T-helper 17 cell (primary cell): Measurements from ENCODE around the gene RAB31. TPM values are rescaled to one million over a fixed set of nuclear protein-coding genes. Genes with fewer than 3 reads are reported as not detected.

ENCODE experiments used
- ATAC-seq: fragments of 150-1000 bp; cut with Tn5 transposase; 2 replicates; pipeline ENCODE4 v1.10.0; 2021; ENCODE audit warnings: mild to moderate bottlenecking, moderate library complexity
- DNase-seq, 3 donors: peaks; one replicate each; pipeline versions ENCODE4 v3.0.0 to v3.0.0-alpha.2; 2020 to 2021
- H3K9me3 ChIP-seq: one replicate; pipeline ENCODE4 v1.7.0; 2013; ENCODE audit warnings: low read length, mild to moderate bottlenecking; ENCODE audit not compliant: control insufficient read depth, poor library complexity, severe bottlenecking
- H3K27ac Mint-ChIP-seq: one replicate; pipeline ENCODE4 v1.8.0; 2022; ENCODE audit warnings: mild to moderate bottlenecking, moderate library complexity, mixed read lengths
- H3K27me3 Mint-ChIP-seq: one replicate; pipeline ENCODE4 v1.8.0; 2022; ENCODE audit warnings: mixed read lengths
- H3K36me3 Mint-ChIP-seq: one replicate; pipeline ENCODE4 v1.8.0; 2022; ENCODE audit warnings: low read depth, mixed read lengths
- H3K4me1 Mint-ChIP-seq: one replicate; pipeline ENCODE4 v1.8.0; 2022; ENCODE audit warnings: mild to moderate bottlenecking, mixed read lengths
- H3K4me3 Mint-ChIP-seq: one replicate; pipeline ENCODE4 v1.8.0; 2022; ENCODE audit warnings: mild to moderate bottlenecking, moderate library complexity, mixed read lengths
- total RNA-seq, 4 donors: library from RNA in 2 of 4; stranded (reverse) in 2 of 4; gene quantifications; one replicate each; pipeline ENCODE4 v1.2.3 and lab custom pipeline; 2022 to 2026

Gene RAB31
- total RNA-seq, 2 donors from 2014 or later: 2.9 to 15.6 TPM

DNA sequence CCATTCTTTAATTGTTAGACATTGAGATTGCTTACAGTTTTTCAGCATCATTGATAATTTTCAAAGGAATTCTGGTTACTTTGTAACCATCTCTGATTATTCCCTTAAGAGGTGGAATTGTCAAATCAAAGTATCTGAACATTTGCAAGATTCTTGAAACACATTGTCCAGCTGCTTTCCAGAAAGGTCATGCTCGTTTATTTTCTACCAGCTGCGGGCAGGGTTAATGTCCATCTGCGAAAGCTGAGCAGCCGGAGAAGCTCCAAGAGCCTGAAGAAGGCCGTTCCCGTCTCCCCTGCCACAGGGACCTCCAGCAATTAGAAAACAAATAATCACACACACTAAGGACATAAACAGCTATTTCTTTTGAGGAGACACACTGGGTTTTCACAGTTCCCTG is 101.6 kb downstream of the RAB31 start:
- ATAC-seq (no peak), DNase-seq (no peak)
- peaks cover 24% of the 10 kb centered on the region for H3K27me3 Mint-ChIP-seq
- no peaks in the 10 kb centered on the region for H3K4me1 Mint-ChIP-seq
- H3K36me3 Mint-ChIP-seq: peaks cover 3% of the 10 kb centered on the region
- H3K27ac Mint-ChIP-seq: no peak overlapping the region
- H3K4me3 Mint-ChIP-seq: no peak overlapping the region
- H3K9me3 ChIP-seq: no peaks in the 10 kb centered on the region

DNA sequence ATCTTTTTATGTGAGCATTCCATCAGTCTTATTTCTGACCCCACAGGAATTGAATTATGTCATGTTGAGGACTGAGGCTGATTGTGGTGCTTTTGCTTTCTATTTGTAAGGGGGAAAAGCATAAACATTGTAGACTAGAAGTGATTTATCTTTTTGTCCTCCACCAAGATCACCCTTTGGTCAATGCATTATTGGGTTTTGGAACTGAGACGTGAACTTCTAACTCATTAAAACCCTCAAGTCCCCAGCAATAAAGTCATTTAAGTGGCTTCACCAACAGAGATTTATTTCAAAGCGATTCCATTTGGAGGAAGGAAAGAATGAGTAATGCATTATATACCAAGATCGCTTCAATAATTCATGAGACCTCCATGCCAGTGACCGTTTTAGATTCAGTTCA is 102.2 kb downstream of the RAB31 start:
- Mint-ChIP-seq H3K4me1 (no peaks in the 10 kb centered on the region), H3K27ac (no peak overlapping the region), H3K4me3 (no peak overlapping the region), H3K27me3 (peaks cover 21% of the 10 kb centered on the region), H3K36me3 (peaks cover 3% of the 10 kb centered on the region)
- H3K9me3 ChIP-seq: no peaks in the 10 kb centered on the region
- DNase-seq: no peak
- no peak for ATAC-seq

DNA sequence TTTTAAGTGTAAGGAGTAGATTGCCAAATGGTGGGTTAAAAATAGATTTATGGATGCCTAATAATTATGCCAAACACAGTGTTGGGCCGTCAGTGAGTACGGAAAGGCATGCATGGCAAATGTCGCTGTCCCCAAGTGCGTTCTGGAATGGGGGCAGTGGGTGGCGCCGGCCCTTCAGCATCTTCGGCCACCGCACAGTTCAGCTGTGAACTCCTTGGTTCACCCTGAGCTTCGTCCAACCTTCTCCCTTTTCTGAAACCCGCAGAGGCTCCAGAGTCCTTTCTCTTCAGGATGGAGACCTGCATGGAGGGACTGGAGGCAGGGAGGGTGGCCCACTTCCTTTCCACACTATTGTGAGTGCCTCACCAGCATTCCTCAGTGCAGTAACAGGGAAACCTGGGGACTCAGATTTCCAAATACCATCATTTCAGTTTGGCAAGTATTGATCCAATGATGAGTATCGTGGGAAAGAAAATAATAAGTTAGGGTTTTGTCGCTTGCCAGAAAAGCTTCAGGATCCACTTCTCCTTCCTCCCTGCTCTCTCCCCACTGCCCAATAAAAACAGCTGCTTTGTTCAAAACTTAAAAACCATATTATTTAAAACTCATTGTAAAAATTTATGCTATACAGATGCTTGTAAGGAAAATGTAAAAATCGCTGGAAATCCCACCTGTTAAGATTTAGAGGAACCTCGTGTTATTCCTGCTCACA is 103.0 kb downstream of the RAB31 start:
- no peak overlapping the region for H3K27ac Mint-ChIP-seq
- no peak for ATAC-seq

DNA sequence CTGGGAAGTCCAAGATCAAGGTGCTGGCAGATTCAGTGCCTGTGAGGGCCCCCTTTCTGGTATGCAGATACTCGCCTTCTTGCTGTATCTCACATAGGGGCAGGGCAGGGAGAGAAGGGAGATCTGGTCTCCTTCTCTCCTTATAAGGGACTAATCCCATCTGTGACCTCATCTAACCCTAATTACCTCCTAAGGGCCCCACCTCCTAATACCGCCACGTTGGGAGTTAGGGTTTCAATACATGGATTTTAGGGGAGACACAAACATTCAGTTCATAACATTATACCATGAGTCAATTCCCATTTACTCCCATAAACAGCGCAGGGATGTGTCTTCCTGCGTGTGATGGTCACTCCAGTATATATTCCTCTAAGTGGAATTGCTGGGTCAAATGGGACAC is 103.9 kb downstream of the RAB31 start:
- Mint-ChIP-seq H3K4me3 (no peak overlapping the region), H3K27ac (no peak overlapping the region), H3K27me3 (peaks cover 10% of the 10 kb centered on the region), H3K36me3 (no peaks in the 10 kb centered on the region), H3K4me1 (no peaks in the 10 kb centered on the region)
- no peaks in the 10 kb centered on the region for H3K9me3 ChIP-seq
- ATAC-seq (no peak), DNase-seq (no peak)

More for the DNA sequence above, 103.0 kb downstream of the RAB31 start:
- no peaks in the 10 kb centered on the region for H3K4me1 Mint-ChIP-seq
- no peak for DNase-seq
- no peaks in the 10 kb centered on the region for H3K9me3 ChIP-seq
- H3K4me3 Mint-ChIP-seq: no peak overlapping the region
- peaks cover under 1% of the 10 kb centered on the region for H3K36me3 Mint-ChIP-seq
- H3K27me3 Mint-ChIP-seq: peaks cover 17% of the 10 kb centered on the region

DNA sequence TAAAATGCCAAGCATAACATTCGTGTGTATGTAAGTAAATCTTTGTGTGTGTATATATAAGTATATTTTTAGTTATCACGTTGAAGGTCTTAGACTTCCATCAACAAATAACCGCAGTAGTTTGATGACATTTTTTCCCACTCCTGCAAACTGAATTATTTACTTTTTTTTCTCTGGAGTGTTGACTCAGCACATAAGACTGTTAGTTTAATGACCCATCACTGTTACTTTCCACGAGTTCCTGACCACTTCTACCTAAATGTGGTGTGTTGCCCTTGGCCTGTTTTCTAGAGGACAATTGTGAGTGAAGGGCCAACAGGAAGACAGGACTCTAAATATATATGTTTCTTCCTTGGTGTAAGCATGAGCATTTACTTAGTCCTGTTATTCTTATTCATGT is 106.3 kb downstream of the RAB31 start:
- Mint-ChIP-seq H3K27ac (no peak overlapping the region), H3K4me3 (no peak overlapping the region), H3K36me3 (no peaks in the 10 kb centered on the region), H3K4me1 (no peaks in the 10 kb centered on the region), H3K27me3 (peaks cover 15% of the 10 kb centered on the region)
- H3K9me3 ChIP-seq: peaks cover 2% of the 10 kb centered on the region
- DNase-seq (no peak), ATAC-seq (no peak)

DNA sequence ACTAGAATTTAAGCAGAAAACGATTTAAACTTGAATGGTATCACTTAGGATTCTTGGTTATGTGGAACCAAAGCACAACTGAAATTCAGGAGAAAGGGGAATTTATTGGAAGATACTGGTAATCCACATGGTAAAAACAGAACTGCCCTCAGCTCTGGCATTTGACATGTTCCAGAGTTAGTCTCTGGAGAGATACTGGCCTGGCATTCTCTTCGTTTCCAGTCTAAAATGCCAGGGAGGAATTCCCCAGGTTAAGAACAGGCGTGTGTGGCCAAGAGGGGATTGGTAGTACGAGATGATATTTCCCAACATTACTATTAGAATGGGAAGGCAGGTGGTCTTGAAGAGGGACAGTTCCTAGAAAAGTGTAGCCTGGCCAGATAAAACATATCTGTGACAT is 109.2 kb downstream of the RAB31 start:
- H3K4me3 Mint-ChIP-seq: no peak overlapping the region
- no peak for ATAC-seq
- DNase-seq: no peak
- H3K27ac Mint-ChIP-seq: no peak overlapping the region
- H3K4me1 Mint-ChIP-seq: no peaks in the 10 kb centered on the region
- H3K36me3 Mint-ChIP-seq: no peaks in the 10 kb centered on the region
- H3K27me3 Mint-ChIP-seq: peaks cover 15% of the 10 kb centered on the region
- peaks cover 2% of the 10 kb centered on the region for H3K9me3 ChIP-seq

DNA sequence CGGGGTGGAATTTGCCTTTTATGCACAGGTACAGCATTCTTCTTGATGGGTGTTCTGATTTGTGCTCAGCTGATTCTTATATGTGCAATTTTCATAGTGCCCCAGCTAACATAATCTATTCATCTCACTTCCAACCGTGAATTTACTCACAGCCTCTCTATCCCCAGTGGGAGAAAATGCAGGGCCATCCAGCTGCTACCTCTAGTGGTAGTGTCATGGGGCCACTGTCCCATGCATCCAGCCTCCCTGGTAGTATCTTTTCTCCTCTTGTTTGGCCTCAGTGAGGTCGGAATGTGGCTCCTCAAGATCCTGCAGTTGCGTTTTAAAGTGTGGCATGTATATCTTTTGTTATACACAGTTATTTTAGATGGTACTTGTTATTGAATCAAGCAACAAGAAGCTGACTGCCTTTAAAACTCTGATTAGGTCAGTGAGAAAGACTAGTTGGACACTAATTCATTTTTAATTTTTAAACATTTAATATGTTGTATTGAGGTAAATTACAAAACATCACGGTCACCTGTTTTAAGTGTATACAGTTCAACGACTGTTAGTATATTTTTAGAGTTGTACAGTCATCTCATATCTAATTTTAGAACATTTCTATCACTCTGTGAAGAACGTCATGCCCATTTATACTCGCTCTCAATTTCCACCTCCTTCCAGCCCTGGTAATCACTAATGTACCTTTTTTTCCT is 109.8 kb downstream of the RAB31 start:
- Mint-ChIP-seq H3K27me3 (peaks cover 15% of the 10 kb centered on the region), H3K36me3 (no peaks in the 10 kb centered on the region), H3K27ac (no peak overlapping the region), H3K4me3 (no peak overlapping the region), H3K4me1 (no peaks in the 10 kb centered on the region)
- no peak for DNase-seq
- H3K9me3 ChIP-seq: peaks cover 2% of the 10 kb centered on the region
- ATAC-seq: no peak

DNA sequence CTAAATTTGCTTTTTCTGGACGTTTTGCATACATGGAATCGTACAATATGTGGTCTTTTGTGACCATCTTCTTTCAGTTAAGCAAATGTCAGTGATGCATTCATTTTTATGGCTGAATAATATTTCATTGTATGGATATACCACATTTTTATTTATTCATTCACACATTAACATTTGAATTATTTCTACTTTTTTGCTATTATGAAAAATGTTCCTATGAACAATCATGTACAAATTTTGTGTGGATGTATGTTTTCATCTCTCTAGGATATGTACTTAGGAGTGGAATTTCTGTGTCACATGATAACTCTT is 110.3 kb downstream of the RAB31 start:
- Mint-ChIP-seq H3K36me3 (no peaks in the 10 kb centered on the region), H3K4me3 (no peak overlapping the region), H3K4me1 (no peaks in the 10 kb centered on the region), H3K27me3 (peaks cover 10% of the 10 kb centered on the region), H3K27ac (no peak overlapping the region)
- DNase-seq (no peak), ATAC-seq (no peak)
- peaks cover 2% of the 10 kb centered on the region for H3K9me3 ChIP-seq

DNA sequence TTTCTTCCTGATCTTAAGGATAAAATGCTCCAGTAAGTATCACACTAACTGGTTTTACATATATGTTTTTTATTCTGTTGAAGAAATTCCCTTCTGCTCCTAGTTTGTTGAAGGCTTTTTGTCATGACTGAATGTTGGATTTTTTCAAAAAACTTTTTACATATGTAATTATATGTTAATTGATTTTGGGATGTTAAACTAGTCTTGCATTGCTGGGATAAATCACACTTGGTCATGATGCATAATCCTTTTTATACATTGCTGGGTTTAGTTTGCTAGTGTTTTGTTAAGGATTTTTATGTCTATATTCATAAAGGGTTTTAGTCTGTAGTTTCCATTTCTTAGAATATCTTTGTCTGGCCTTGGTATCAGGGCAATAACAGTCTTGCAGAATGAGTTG is 112.0 kb downstream of the RAB31 start:
- Mint-ChIP-seq H3K4me3 (no peak overlapping the region), H3K36me3 (no peaks in the 10 kb centered on the region), H3K27me3 (peaks cover 11% of the 10 kb centered on the region), H3K27ac (no peak overlapping the region), H3K4me1 (no peaks in the 10 kb centered on the region)
- ATAC-seq (no peak), DNase-seq (no peak)
- H3K9me3 ChIP-seq: peaks cover 2% of the 10 kb centered on the region

DNA sequence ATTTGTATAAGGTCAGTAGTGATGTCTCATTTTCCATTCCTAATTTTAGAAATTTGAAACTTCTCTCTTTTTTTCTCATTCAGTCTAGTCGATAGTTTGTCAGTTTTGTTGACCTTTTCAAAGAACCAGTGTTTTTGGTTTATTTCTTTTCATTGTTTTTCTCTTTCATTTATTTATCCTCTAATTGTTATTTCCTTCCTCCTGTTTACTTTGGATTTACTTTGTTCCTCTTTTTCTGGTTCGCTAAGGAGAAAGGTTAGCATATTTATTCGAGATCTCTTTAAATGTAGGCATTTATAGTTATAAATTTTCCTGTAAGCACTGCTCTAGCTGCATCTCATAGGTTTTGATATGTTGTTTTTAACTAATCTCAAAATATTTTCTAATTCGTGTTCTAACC is 112.6 kb downstream of the RAB31 start:
- Mint-ChIP-seq H3K4me1 (no peaks in the 10 kb centered on the region), H3K4me3 (no peak overlapping the region), H3K27me3 (peaks cover 17% of the 10 kb centered on the region), H3K36me3 (no peaks in the 10 kb centered on the region), H3K27ac (no peak overlapping the region)
- H3K9me3 ChIP-seq: peaks cover 2% of the 10 kb centered on the region
- ATAC-seq: no peak
- DNase-seq: no peak

DNA sequence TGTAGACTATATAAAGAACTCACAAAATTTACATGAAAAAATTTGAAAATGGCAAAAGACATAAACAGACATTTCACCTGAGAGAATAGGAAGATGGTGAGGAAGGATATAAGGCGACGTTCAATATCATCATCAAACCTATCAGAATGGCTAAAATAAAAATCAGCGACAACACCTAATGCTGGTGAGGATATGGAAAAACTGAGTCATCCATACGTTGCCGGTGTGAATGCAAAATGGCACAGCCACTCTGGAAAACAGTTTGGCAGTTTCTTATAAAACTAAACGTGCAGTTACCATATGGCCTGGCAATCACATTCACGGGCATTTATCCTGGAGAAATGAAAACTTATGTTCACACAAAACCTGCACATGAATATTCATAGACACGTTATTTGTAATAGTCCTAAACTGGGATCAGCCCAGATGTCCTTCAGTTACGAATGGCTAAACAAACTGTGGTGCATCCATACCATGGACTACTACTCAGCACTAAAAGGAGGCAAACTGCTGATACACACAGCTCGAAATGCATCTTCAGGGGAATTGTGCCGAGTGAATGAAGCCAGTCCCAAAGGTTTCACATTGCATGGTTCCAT is 114.6 kb downstream of the RAB31 start:
- no peak for DNase-seq
- H3K9me3 ChIP-seq: peaks cover 2% of the 10 kb centered on the region
- H3K27me3 Mint-ChIP-seq: peaks cover 8% of the 10 kb centered on the region
- no peaks in the 10 kb centered on the region for H3K36me3 Mint-ChIP-seq
- H3K27ac Mint-ChIP-seq: no peak overlapping the region
- H3K4me1 Mint-ChIP-seq: no peaks in the 10 kb centered on the region
- H3K4me3 Mint-ChIP-seq: no peak overlapping the region
- no peak for ATAC-seq

DNA sequence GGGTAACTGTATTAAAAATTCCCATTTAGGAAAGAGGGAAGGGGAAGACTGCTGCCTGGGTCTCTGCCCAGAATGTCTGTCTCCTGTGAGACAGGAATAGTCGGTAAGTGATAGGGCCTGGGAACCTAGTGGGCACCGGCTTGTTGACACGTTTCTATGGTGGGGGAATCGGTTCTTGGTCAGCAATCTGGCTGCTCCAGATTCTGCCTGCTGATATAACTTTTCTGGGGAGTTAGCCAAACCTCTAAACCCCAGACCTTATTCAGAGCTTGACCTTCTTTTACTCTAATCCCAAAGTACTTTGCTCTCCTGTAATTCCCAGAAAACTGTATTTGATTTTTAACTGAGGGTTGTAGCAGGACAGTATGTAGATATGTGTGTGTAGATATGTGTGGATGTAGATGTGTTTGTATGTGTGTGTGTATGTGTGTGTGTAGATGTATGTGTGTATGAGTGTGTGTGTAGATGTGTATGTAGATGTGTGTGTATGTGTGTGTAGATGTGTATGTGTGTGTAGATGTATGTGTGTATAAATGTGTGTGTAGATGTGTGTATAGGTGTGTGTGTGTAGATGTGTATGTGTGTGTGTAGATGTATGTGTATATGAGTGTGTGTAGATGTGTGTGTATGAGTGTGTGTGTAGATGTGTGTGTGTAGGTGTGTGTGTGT is 115.8 kb downstream of the RAB31 start:
- no peaks in the 10 kb centered on the region for H3K4me1 Mint-ChIP-seq
- H3K9me3 ChIP-seq: no peaks in the 10 kb centered on the region
- ATAC-seq (no peak), DNase-seq (no peak)
- peaks cover 8% of the 10 kb centered on the region for H3K27me3 Mint-ChIP-seq
- no peak overlapping the region for H3K4me3 Mint-ChIP-seq
- H3K36me3 Mint-ChIP-seq: no peaks in the 10 kb centered on the region
- H3K27ac Mint-ChIP-seq: no peak overlapping the region

DNA sequence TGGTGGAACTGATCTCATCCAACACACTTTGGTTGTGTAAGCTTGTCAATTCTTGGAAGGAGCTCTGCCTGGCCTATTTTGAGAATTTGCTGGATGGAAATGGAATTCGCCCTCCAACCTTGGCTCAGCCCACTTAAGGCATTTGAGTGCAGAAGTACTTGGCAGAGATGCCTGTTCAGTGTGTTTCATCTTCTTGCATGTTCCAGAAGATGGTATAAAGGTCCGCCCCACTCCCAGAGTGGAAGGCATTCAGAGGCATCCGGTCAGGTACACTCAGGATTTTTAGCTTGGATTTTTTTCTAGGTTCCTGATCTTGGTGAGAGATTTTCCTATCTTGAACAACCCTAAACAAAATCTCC is 116.4 kb downstream of the RAB31 start:
- peaks cover 12% of the 10 kb centered on the region for H3K27me3 Mint-ChIP-seq
- H3K36me3 Mint-ChIP-seq: no peaks in the 10 kb centered on the region
- H3K4me1 Mint-ChIP-seq: peaks cover 2% of the 10 kb centered on the region
- no peak for DNase-seq
- no peak overlapping the region for H3K27ac Mint-ChIP-seq
- no peaks in the 10 kb centered on the region for H3K9me3 ChIP-seq
- H3K4me3 Mint-ChIP-seq: no peak overlapping the region
- no peak for ATAC-seq
